HepG2 (cell line): ENCODE data around the gene PIEZO1. TPM values are rescaled to one million over a fixed set of nuclear protein-coding genes. Genes with fewer than 3 reads are reported as not detected.

Experiments
- ARNTL ChIP-seq: sonication (generic); formaldehyde crosslinking; IDR thresholded peaks from 2 replicates; pipeline ENCODE4 v1.4.0; 2020; ENCODE audit warnings: mild to moderate bottlenecking, missing genetic modification reagents
- CBX5 ChIP-seq: sonication (generic); formaldehyde crosslinking; IDR thresholded peaks from 2 replicates; pipeline ENCODE4 v1.4.0; 2020; ENCODE audit warnings: missing genetic modification reagents, borderline replicate concordance
- CREB1 ChIP-seq, 2 experiments: fragments of 450-650 bp in 1 of 2; IDR thresholded peaks; 2 replicates each; pipeline ENCODE4 v1.6.1; 2016 to 2017; ENCODE audit warnings: control low read depth in 1 of 2, mild to moderate bottlenecking in 1 of 2, missing compliant biosample characterization in 1 of 2, missing genetic modification characterization in 1 of 2
- FOXA3 ChIP-seq: IDR thresholded peaks from 2 replicates; pipeline ENCODE4 v1.6.1; 2016; ENCODE audit warnings: missing genetic modification reagents, missing compliant biosample characterization
- HMGXB4 ChIP-seq, 2 experiments: sonication (generic) in 1 of 2; formaldehyde crosslinking in 1 of 2; IDR thresholded peaks; 2 replicates each; pipeline versions ENCODE4 v1.4.0 to v1.6.1; 2018 to 2020; ENCODE audit warnings: missing genetic modification reagents in 2 of 2, borderline replicate concordance in 1 of 2, low read depth in 1 of 2, mild to moderate bottlenecking in 1 of 2, missing biosample characterization in 1 of 2
- IRF1 ChIP-seq: sonication (generic); formaldehyde crosslinking; IDR thresholded peaks from 2 replicates; pipeline ENCODE4 v1.4.0; 2020; ENCODE audit warnings: low read depth, mild to moderate bottlenecking, missing genetic modification reagents
- KDM1A ChIP-seq: IDR thresholded peaks from 2 replicates; pipeline ENCODE4 v1.6.1; 2016; ENCODE audit warnings: missing compliant biosample characterization
- MTA1 ChIP-seq: sonication (generic); formaldehyde crosslinking; IDR thresholded peaks from 2 replicates; pipeline ENCODE4 v1.4.0; 2020; ENCODE audit warnings: missing genetic modification reagents, mild to moderate bottlenecking, borderline replicate concordance
- MXI1 ChIP-seq: IDR thresholded peaks from 3 replicates; pipeline ENCODE4 v1.6.1; 2012; ENCODE audit warnings: low read depth, low read length, inconsistent platforms, borderline replicate concordance
- SRSF1 ChIP-seq: fragments of 200-400 bp; formaldehyde crosslinking; optimal IDR thresholded peaks from 2 replicates; pipeline ENCODE3; 2017; ENCODE audit warnings: mild to moderate bottlenecking, low read depth, low read length, moderate library complexity
- TEAD3 ChIP-seq: optimal IDR thresholded peaks from 2 replicates; pipeline ENCODE3; 2016; ENCODE audit warnings: borderline replicate concordance
- WIZ ChIP-seq: sonication (generic); formaldehyde crosslinking; IDR thresholded peaks from 2 replicates; pipeline ENCODE4 v1.5.1; 2020; ENCODE audit warnings: mild to moderate bottlenecking, missing genetic modification reagents
- ZBTB43 ChIP-seq: sonication (generic); formaldehyde crosslinking; conservative IDR thresholded peaks from 2 replicates; pipeline ENCODE4 v1.4.0; 2020; ENCODE audit warnings: missing genetic modification reagents
- ZC3H13 ChIP-seq: sonication (generic); formaldehyde crosslinking; IDR thresholded peaks from 2 replicates; pipeline ENCODE4 v1.8.1; 2023; ENCODE audit warnings: mild to moderate bottlenecking, missing genetic modification reagents, moderate library complexity
- ZFX ChIP-seq: sonication (generic); formaldehyde crosslinking; IDR thresholded peaks from 2 replicates; pipeline ENCODE4 v1.4.0; 2020; ENCODE audit warnings: mild to moderate bottlenecking, low read depth, missing genetic modification reagents, moderate library complexity
- ZFY ChIP-seq: sonication (generic); formaldehyde crosslinking; IDR thresholded peaks from 2 replicates; pipeline ENCODE4 v1.4.0; 2020; ENCODE audit warnings: missing genetic modification reagents
- ZNF138 ChIP-seq: sonication (generic); formaldehyde crosslinking; IDR thresholded peaks from 2 replicates; pipeline ENCODE4 v1.5.0; 2020; ENCODE audit warnings: mild to moderate bottlenecking, low read depth, missing genetic modification reagents
- ZNF431 ChIP-seq: sonication (generic); formaldehyde crosslinking; IDR thresholded peaks from 2 replicates; pipeline ENCODE4 v1.9.0; 2022; ENCODE audit warnings: missing genetic modification reagents, low read depth, mild to moderate bottlenecking, borderline replicate concordance
- ZNF501 ChIP-seq: sonication (generic); formaldehyde crosslinking; IDR thresholded peaks from 2 replicates; pipeline ENCODE4 v1.5.1; 2020; ENCODE audit warnings: mild to moderate bottlenecking, moderate library complexity, missing genetic modification reagents
- ZNF543 ChIP-seq: sonication (generic); formaldehyde crosslinking; IDR thresholded peaks from 2 replicates; pipeline ENCODE4 v1.4.0; 2020; ENCODE audit warnings: mild to moderate bottlenecking, missing genetic modification reagents
- ZNF558 ChIP-seq: sonication (generic); formaldehyde crosslinking; IDR thresholded peaks from 2 replicates; pipeline ENCODE4 v1.9.0; 2022; ENCODE audit warnings: mild to moderate bottlenecking, missing genetic modification reagents, borderline replicate concordance
- ZNF614 ChIP-seq: IDR thresholded peaks from 2 replicates; pipeline ENCODE4 v1.6.1; 2018; ENCODE audit warnings: missing biosample characterization, missing genetic modification reagents, inconsistent platforms, borderline replicate concordance
- ZNF644 ChIP-seq: IDR thresholded peaks from 2 replicates; pipeline ENCODE4 v1.6.1; 2016; ENCODE audit warnings: low read depth
- ZNF720 ChIP-seq: sonication (generic); formaldehyde crosslinking; IDR thresholded peaks from 2 replicates; pipeline ENCODE4 v1.4.0; 2020; ENCODE audit warnings: missing genetic modification reagents
- ZNF850 ChIP-seq: sonication (generic); formaldehyde crosslinking; conservative IDR thresholded peaks from 2 replicates; pipeline ENCODE4 v1.9.0; 2021; ENCODE audit warnings: mild to moderate bottlenecking, missing genetic modification reagents
- ZSCAN9 ChIP-seq: IDR thresholded peaks from 2 replicates; pipeline ENCODE4 v1.6.1; 2016; ENCODE audit warnings: borderline replicate concordance
- polyA plus RNA-seq, 8 experiments: library from polyadenylated mRNA; depleted of rRNA in 3 of 8; stranded (reverse) in 7 of 8; unstranded in 1 of 8; fragments of >200 nt; fragmentation: Illumina TruSeq in 4 of 8; extraction: Trizol in 4 of 8; gene quantifications; 2 replicates each; pipeline versions ENCODE4 v1.2.1 to v1.2.3, GENCODE V29; 2011 to 2016; ENCODE audit warnings: low read depth in 4 of 8, missing spikeins in 1 of 8, mixed read lengths in 1 of 8; ENCODE audit not compliant: insufficient read depth in 1 of 8
- total RNA-seq, 5 experiments: library from RNA; depleted of rRNA; stranded (reverse); fragments of >200 nt; fragmentation: Illumina TruSeq; extraction: Trizol; gene quantifications; 2 replicates each; pipeline ENCODE4 v1.2.3, GENCODE V29; 2016; ENCODE audit warnings: low read depth in 1 of 5
- TF ChIP-seq, protein P1 (sequence below): IDR thresholded peaks from 2 replicates; pipeline ENCODE4 v1.6.1; 2016

The PIEZO1 gene
- total and polyA plus RNA-seq, 2 of the 13 experiments (the other 11 are each of a cell fraction or from before 2014, with no cell fraction given): 67.9 to 85.0 TPM

DNA sequence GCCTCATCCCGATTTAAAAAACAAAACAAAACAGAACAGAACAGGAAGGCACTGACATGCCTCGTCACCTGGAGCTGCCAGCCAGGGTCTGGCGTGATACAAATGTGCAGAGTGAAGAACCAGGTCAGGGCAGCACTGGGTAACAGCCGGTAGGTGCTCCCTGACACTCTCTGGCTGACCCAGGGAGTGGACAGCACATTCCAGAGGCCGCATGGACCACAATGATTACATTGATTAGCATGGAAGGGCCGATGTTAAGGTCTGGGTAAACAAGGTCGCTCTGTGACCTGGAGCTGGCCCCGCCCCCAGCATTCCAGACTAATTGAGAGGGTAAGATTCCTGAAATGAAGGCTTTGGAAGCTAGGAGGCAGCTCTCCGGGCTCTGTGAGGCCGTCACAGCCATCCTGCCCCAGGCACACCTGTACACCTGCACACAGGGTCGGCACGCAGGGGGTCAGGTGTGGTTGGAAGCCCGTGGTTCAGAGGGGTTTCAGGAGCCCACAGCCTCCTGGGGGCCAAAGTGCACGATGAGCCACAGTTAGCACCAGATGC lies 21.4 kb downstream of the PIEZO1 start (continued):
- TF ChIP-seq ZSCAN9 (CRISPR knock-in tag) (peak; percentile 69; the same call in 1 of the 2 replicates), IRF1 (CRISPR knock-in tag) (no peak), TEAD3 (CRISPR knock-in tag) (peak; percentile 100), CBX5 (CRISPR knock-in tag) (peak; percentile 96), ZNF644 (CRISPR knock-in tag) (no peak), ZNF720 (CRISPR knock-in tag) (peak; percentile 8; the same call in 1 of the 2 replicates), ZNF138 (CRISPR knock-in tag) (peak; percentile 62; the same call in 1 of the 2 replicates), ZC3H13 (peak; percentile 77), WIZ (CRISPR knock-in tag) (0 out of 2 replicates have a peak, but pooled peaks have one; percentile 15), HMGXB4 (CRISPR knock-in tag; IDR thresholded peaks at IDR 0.05; ENCODE audit: borderline replicate concordance in 1 of 2, low read depth in 1 of 2) (peak in 1 of 2 experiments; percentile 83; a peak in 1 of 4 replicates), ZFY (CRISPR knock-in tag) (peak; percentile 56), ZNF558 (CRISPR knock-in tag) (peak; percentile 1; the same call in 1 of the 2 replicates), CREB1 (IDR thresholded peaks at IDR 0.05) (peak; percentile 53; the same call in 1 of the 2 replicates), CREB1 (CRISPR knock-in tag; IDR thresholded peaks at IDR 0.05) (no peak), ZNF431 (no peak), MXI1 (peak; percentile 89; the same call in 2 of the 3 replicates), FOXA3 (peak; percentile 99), ZNF614 (CRISPR knock-in tag) (peak; percentile 98), ARNTL (CRISPR knock-in tag) (no peak), SRSF1 (peak; percentile 4), ZFX (peak; percentile 78; the same call in 1 of the 2 replicates), KDM1A (CRISPR knock-in tag) (peak; percentile 91), ZNF501 (CRISPR knock-in tag) (peak; percentile 69; the same call in 1 of the 2 replicates), MTA1 (CRISPR knock-in tag) (peak; percentile 79; the same call in 1 of the 2 replicates), ZNF543 (CRISPR knock-in tag) (no peak; the same call in 1 of the 2 replicates), ZBTB43 (CRISPR knock-in tag) (peak; percentile 82; the same call in 1 of the 2 replicates), ZNF850 (CRISPR knock-in tag) (no peak)
- TF ChIP-seq, protein P1, sequence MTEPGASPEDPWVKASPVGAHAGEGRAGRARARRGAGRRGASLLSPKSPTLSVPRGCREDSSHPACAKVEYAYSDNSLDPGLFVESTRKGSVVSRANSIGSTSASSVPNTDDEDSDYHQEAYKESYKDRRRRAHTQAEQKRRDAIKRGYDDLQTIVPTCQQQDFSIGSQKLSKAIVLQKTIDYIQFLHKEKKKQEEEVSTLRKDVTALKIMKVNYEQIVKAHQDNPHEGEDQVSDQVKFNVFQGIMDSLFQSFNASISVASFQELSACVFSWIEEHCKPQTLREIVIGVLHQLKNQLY (CRISPR knock-in tag): peak; percentile 91
